Renal pelvis (tissue), 4 donors: ENCODE measurements around the gene MKI67. TPM values are rescaled to one million over a fixed set of nuclear protein-coding genes. Genes with fewer than 3 reads are reported as not detected.

ENCODE experiments used
- DNase-seq: peaks from one replicate; pipeline ENCODE4 v3.0.0-alpha.2; 2013
- polyA plus RNA-seq, 3 donors: library from polyadenylated mRNA; unstranded; fragments of 120-200 nt; gene quantifications; one replicate each; pipeline ENCODE4 v1.2.1, GENCODE V29; 2013; ENCODE audit not compliant: insufficient read length in 3 of 3

MKI67 gene
- polyA plus RNA-seq, 3 donors: 52.7 to 65.8 (median 60.7) TPM

DNA sequence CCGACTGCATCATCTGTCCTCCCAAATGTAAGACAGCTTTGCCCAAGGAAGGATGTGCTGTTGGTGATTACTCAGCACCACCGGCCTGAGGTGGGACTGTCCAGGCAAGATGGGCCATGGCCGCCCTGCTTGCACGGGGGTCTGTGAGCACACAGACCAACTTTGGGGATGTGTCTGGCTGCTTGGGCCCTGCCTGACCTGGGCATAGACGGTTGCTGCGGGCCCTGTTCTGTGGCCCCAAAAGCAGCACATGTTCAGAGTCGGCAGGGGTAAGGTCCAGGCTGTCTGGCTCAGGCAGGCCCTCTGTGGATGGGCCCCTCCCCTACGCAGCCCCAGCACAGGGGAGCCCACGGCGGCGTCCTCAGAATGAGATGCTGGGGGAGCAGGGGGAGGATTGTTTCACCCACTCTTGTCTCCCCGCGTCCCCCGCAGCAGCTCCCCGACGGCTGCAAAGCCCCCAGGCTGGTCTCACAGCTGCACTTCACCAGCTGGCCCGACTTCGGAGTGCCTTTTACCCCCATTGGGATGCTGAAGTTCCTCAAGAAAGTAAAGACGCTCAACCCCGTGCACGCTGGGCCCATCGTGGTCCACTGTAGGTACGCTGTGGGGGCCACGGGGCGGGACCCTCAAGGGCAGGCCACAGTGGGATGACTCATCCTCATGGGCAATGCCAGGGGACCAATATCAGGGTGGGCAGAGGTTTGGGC lies 58.4 kb downstream of the MKI67 start:
- no peak for DNase-seq

DNA sequence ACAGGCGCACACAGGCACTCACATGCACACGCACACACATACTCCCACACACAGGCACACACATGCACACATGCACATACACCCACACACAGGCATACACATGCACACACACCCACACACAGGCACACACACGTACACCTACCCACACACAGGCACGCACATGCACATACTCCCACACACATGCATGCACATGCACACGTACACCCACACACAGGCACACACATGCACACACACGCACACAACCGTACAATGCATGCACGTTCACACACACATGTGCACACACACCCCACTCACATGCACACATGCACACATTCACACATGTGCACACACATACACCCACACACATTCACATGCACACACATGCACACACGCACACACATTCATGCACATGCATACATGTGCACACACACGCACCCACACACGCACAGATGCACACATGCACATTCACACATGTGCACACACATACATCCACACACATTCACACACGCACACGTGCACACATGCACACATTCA lies 59.3 kb downstream of the MKI67 start:
- DNase-seq: no peak

DNA sequence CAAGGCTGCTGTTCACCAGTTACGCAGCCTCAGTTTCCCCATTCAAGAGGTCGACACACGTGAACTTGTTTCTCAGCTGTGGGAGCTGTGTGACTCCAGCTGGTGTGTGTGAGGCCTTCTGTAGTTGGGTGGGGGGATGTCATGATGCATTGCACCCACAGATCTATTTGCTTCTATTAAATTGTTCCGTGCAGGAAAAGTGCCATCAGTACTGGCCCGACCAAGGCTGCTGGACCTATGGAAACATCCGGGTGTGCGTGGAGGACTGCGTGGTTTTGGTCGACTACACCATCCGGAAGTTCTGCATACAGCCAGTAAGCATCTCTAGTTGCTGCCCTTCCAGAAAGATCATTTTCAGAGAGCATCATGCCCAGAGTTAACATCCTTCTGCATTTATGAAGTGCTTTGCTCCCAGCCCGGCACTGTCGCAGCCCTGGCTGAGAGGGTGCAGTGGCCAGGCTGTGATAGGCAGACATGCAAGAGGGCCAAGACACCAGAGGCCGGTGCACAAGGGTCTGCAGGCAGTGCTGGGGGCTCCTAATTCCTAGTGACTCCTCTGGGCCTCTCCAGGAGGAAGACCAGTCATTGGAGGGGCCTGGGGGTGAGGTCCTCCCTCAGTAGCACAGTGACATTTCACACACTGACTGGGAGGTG lies 60.2 kb downstream of the MKI67 start:
- DNase-seq: no peak

DNA sequence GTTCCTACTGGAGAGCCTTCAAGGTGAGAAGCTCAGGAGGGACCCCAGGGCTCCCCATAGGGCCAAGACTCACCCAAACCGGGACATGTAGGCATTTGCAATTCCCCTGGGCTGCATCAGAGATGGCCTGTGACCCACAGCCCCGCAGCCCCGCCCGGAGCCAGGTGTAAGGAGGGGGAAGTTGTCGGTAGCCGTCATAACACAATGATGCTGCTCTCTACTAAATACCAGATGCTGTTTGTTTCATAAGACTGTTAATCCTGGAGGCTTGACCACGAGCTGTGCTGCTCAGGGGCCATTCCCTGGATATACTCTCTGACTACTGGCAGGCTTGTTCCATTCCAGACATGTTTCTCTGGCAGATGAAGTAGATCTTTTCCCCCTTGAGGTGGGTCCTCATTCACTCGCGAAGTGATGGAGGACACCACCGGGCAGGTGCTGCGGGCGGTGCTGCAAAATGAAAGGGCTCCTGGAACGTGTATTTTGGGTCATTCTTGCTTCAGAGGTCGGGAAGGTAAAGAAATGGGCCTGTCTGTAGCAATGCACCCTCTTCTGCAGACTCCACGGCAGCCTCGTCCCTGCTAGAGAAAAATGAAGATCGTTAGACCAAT lies 61.1 kb downstream of the MKI67 start:
- no peak for DNase-seq

DNA sequence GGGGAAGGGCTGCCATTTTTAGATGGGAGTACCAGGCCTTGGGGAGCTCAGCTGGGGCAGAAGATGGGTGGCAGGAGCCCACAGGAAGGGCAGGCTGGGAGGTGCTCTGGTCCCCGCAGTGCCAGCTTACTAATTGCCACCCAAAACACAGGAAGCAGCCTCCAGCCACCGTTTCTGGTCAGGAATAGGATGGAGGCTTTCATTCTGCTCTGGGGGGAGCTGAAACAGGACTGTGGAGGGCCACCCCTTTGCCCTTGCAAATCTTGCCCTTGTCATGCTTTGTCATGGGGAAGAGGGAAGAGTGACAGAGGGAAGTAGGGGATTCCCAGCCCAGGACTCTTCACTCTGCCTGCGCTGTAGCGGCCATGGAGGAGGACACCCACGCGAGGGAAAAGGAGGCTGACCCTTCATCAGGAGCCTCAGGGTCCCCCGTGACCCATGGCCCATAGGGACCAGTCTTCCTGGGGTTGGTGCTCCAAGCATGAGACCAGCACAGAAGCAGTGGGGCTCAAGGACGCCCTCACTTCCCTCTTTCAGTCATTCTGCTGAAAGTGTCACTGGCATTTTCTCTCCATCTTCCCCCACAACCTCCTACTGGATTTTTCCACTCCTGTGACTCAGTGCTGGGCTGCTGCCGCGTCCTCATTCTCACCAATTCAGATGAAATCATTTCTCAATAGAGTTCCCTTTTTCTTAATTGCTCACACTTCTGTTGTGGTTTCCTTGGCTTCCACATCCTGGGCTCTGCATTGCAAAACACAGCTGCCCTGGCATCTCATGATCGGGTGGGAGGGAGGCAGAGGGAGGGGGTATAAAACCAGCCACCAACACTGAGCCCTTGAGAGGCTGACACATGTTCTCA lies 61.9 kb downstream of the MKI67 start:
- no peak for DNase-seq

DNA sequence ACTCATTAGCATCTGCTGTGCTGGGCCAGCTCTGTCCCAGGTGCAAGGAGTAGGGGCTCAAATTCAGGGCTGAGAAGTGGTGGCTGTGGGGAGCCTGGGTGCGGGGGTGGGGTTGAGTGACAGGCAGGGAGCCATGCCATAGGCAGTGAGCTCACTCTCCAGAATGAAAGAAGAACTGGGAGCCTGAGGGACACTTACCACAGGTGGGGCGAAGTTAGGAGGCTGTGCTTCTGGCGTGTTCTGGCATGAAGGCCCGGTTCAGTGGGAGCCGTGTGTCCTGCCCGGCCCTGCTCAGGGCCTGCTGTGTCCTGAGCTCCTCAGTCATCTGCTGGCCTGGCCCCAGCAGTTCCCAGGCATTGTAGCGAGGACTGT lies 62.5 kb downstream of the MKI67 start:
- no peak for DNase-seq

DNA sequence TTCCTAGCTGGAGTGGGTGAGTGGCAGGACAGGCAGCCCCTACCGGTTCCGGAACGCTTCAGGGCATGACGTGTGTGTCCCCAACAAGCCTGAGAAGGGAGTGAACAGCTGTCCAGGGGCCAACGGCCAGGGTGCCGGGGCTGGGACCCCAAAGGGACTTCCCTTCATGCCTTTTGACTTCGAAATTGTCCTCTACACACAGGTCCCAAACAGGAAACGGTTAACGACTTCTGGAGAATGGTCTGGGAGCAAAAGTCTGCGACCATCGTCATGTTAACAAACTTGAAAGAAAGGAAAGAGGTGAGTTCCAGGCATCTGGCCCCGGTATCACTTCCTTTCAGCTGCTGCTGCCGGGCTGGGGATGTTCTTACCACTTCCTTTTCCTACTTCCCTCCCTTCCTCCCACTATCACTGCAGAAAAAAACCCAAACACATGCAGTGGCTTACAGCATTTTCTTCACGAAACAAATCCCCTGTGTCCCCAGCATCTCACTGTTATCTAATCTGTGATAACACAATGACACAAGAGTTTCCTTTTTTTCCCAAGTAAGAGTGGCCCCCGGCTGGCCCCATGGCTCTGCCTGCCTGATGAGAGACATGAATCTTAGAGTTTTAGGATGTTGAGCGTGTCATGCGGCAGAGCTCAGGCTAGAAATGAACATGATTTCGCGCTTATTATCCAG lies 63.2 kb downstream of the MKI67 start:
- DNase-seq: no peak

DNA sequence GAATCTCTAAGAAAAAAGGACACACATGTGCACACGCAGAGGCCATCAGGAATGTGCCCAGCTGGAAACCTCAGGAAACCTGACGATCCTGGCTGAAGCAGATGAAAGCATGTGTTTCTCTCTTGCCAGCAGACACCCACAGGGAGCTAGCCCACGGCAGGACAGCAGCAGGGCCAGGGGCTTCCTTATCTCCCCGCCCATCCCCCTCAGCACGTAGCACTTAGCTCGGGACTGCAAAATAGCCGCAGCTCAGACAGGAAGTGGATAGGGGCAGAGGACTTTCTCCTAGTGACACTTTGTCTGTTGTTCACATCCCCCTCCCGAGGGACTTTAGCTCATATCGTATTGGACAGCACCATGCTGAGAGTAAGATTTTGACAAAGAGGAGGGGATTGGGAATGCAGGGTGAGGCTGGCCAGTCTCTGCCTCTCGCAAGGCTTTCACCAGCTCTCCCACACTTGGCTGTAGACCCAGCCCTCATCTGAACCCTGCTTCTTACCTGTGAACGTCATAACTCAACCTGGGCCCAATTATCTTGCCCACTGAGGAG lies 63.8 kb downstream of the MKI67 start:
- DNase-seq: no peak

DNA sequence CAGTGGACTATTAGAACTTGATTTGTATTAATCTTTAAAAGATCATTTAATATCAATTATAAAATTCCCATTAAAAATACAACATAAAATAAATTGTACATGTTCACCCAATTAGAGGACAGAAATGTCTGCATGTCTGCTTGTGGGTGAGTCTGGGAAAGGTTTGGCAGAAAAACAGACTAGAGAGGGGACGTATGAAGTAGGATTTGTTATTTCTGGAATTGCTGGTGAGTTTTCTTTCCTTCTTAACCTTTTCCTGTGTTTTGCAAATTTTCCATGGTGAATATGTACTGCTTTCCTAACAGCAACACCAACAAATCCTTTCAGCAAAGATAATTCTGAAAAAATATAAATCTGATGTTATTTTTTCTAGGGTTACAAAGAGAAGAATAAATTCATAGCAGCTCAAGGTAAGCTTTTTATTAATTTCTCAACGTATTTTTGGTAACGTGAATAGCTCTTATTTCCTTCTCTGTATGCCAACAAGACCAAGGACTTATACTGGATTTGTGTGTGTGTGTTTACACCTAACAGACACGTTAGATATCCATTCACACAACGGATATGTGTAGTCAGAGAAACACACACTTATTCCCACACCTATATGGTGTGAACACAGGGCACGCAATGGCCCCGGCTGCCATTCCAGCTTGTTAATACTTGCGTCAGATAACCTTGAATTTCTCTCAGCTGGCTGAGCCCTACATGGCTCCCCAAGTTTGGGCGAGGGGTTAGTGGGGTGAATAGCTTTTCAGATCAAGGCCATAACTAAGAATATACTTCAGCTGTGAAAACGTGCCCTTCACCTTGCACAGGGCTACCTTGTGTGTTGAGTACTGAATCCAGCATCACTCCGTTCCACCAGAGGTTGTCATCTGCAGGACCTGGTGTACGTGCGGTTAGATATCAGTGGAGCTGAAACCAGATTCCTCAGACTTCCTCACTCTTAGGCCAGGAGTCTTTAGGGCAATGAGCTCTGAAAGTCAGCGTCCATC lies 64.6 kb downstream of the MKI67 start:
- no peak for DNase-seq

DNA sequence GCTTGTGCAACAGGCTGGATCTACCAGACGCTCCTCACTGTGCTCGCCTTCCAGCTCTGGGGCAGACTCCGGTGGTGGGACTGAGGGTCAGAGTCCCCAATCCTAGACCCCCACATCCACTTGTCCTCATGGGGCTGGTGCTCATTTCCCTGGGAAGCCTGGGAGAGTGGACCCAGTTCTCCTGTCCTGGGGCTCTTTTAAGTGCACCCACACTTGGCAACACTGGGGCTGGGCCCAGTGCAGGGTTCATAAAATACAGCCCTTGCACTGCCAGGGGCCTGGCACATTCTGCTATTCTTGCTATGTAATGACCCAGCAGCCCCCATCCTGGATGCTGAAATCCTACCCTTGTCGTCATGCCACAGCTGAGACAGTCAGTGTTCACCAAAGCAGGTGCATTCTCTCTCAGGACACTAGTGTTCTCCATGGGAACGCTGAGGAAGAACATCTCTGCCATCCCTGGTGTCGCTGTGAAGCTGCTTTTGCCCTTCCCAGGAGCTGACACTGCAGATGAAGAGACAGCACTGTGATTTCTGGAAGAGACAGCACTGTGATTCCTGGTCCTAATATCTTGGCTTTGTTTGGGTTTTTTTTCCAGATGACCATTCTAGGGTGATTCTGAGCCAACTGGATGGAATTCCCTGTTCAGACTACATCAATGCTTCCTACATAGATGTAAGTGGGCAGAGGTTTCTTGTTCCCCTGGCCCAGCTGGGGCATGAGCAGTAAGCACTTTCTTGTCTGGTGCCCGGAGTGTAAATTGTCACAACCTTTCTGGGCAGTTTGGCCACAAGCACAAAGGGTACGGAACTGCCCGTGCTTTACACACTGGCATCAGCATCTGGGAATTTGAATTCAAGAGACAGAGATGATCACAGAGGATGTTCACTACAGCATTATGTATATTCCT lies 65.6 kb downstream of the MKI67 start:
- no peak for DNase-seq

DNA sequence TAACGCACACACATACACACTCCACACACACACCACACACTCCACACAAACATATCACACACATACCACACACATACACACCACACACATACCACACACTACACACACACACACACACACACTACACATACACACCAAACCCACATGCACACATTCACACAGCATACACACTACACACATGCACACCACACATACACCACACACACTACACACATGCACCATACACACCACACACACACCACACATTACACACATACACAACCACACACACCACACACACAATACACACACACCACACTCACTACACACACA lies 66.3 kb downstream of the MKI67 start:
- no peak for DNase-seq

DNA sequence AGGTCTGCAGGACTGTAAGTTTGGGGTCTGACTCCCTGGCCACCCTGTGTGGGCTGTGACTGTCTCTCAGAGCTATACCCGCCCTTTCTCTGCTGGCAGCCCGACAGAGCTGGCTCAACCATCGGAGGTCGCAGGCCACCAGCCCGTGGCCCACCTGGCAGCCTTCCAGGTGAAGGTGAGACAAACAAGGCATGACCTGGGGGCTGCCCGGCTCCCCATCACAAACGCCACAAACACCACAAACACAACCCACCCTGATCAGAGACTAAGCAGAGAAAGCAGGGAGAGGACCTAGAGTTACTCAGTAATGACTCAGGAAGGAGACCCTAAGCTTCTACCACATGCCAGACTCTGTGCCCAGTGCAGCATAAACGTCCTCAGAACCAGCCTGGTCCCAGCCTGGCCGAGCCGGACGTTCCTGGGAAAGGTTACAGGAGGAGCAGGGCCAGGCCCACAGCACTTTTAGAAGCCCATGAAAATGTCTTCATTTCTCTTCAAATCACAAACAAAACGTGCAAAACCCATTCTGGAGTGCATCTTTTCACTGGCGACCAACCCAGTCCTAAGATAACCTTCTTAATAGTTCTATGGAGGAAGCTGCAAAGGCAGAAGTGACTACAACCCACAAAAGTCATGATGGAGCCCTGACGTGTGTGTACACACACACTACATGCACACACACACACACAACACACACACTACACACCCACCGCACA lies 66.8 kb downstream of the MKI67 start:
- DNase-seq: no peak

DNA sequence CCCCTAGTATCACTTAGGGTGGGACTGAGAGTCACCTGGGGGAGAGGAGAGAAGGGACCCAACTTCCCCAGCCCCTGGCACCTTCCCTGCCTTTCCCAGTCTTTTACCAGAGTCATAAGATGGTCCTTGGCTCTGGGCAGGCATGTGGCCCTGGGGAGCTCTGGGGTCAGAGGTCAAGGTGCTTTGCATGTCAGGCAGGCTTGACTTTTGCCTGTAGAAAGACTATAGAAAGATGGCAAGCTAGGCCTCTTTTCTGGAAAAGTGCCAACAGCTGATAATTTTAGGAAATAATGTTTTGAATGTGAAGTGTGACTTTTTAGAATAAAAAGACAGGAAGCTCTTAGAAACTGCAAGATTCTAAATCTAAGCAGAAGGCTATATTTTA lies 67.5 kb downstream of the MKI67 start:
- DNase-seq: no peak

DNA sequence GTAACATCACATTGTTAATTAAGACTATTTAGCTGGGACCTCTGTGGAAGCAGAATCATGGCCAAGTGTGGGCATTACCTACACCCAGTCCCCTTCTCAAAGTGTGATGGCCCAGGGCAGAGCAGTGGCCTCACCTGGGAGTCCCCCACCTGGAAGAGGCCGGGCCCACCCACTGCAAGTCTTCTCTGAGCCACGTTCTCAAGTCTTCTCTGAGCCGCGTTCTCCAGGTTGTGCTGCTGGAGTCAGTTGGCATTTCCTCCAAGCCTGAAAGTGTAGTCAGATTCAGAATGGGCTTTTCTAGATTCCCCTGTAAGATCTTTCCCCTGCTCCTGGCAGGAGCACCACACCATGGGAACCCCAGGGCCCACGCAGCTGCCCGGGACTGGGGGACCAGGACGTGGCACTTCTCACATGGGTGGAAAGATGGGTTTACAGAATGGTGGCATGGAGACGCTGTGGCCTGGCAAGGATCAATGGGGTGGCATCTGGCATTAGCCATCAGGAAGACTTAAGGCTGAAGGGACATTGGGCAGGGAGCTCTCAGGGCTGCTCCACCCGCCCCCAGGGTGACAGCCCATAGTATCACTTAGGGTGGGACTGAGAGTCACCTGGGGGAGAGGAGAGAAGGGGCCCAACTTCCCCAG lies 68.0 kb downstream of the MKI67 start:
- no peak for DNase-seq

DNA sequence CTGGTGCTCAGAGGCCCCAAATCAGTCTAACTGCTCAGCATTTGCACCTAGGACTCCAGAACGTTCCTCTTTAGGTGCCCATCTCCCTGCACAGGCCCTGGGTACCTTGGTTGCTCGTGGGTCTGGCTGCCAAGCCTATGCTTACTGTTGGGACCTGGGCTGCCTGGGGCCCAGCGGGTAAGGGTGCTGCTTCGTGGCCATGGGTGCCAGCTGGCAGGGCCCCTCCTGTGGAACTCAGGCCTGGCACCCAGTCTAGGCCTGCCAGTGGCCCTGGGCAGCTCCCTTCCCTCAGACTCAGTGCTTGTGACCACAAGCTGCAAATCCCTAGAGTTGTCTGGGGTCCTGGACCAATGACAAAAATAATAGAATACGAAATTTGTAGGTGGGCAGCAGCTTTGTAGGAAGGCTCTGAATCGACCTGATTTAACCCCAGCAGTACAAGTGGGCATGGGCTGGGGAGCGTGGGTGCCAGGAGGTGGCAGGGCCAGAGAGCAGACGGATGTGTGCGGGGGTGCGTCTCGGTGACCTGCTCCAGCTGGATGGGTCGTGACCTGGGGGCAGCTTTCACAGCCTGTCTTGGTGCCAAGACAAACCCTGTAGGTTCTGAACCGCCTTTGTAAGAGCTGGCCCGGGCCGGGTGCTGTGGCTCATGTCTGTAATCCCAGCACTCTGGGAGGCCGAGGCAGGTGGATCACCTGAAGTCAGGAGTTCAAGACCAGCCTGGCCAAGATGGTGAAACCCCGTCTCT lies 69.7 kb downstream of the MKI67 start:
- DNase-seq: no peak

DNA sequence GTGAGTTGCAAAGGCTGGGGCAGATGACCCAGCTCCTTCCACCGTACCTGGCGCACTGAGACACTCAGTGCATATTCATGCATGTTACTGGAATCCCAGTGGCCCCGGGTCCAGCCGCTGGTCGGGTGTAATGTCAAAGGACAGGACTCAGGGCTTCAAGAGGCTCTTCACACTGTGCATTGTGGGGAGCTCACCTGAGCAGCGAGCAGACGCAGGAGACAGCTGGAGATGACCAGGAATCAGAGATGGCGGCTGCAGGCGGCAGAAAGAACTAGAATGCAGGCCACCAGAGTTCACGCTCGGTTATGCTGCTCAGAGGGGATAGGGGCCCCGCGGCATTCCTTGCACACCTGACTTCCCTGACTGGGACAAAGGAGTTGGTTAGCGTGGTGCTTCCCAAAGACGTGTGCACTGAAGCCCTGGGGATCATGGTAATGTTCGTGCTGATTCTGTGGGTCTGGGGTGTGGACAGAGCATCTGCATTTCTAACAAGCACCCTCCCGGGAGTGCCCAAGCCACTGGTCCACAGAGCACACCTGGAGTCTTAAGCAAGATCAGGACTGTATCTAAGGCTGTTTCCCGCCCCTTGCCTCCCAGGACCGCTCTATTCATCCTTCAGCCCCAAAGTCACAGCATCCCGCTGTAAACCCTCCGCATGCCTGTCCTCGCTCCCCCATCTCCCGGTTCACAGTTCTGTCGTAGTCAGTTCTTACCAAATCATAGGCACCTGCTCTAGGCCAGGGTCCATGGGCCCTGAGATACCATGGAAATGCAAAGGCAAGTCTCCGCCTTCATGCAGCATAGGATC lies 71.0 kb downstream of the MKI67 start:
- DNase-seq: no peak
